GM18498 (cell line): ENCODE measurements around the gene RABGGTA.
"Not testable (repeated sequence)": the region's sequence is repeated elsewhere in the genome, so short reads cannot be mapped to it uniquely, and the experiment has no call there.

ENCODE experiments used
- ATAC-seq: cut with Tn5 transposase; IDR thresholded peaks from one replicate; pipeline ENCODE4 v1.9.1; 2021; ENCODE audit warnings: mild to moderate bottlenecking, moderate library complexity; ENCODE audit not compliant: unreplicated experiment

Gene RABGGTA

GRCh38 chr14:24261256-24261968 is 10.0 kb downstream of the RABGGTA start:
- ATAC-seq: no peak

GRCh38 chr14:24260780-24261157 is 10.6 kb downstream of the RABGGTA start:
- ATAC-seq: no peak

- ATAC-seq: no peak
Observed at GRCh38 chr14:24260026-24260779, 11.2 kb downstream of the RABGGTA start.

GRCh38 chr14:24259282-24260025 is 11.9 kb downstream of the RABGGTA start:
- no peak for ATAC-seq

GRCh38 chr14:24258548-24259265 is 12.7 kb downstream of the RABGGTA start:
- no peak for ATAC-seq

GRCh38 chr14:24258119-24258518 is 13.3 kb downstream of the RABGGTA start:
- ATAC-seq: no peak

- ATAC-seq: no peak
Observed at GRCh38 chr14:24256960-24257359, 14.4 kb downstream of the RABGGTA start.

GRCh38 chr14:24255931-24256711 is 15.3 kb downstream of the RABGGTA start:
- no peak for ATAC-seq

GRCh38 chr14:24255438-24255837 is 16.0 kb downstream of the RABGGTA start:
- no peak for ATAC-seq

- no peak for ATAC-seq
Observed at GRCh38 chr14:24254630-24255392, 16.6 kb downstream of the RABGGTA start.

GRCh38 chr14:24253936-24254335 is 17.5 kb downstream of the RABGGTA start:
- no peak for ATAC-seq

- no peak for ATAC-seq
Observed at GRCh38 chr14:24252289-24253124, 18.9 kb downstream of the RABGGTA start.

GRCh38 chr14:24251880-24252288 is 19.5 kb downstream of the RABGGTA start:
- no peak for ATAC-seq

GRCh38 chr14:24250354-24250753 is 21.0 kb downstream of the RABGGTA start:
- no peak for ATAC-seq

GRCh38 chr14:24249230-24250021 is 22.0 kb downstream of the RABGGTA start:
- no peak for ATAC-seq

GRCh38 chr14:24247422-24247821 is 24.0 kb downstream of the RABGGTA start:
- ATAC-seq: no peak

GRCh38 chr14:24246765-24247212 is 24.6 kb downstream of the RABGGTA start:
- ATAC-seq: peak; percentile 18

- not testable (repeated sequence) for ATAC-seq
Observed at GRCh38 chr14:24245350-24245749, 26.0 kb downstream of the RABGGTA start.
